Measurements from ENCODE around the gene BCAS3. TPM values are rescaled to one million over a fixed set of nuclear protein-coding genes. Genes with fewer than 3 reads are reported as not detected.

Gene BCAS3
- total RNA-seq, 1 donor from 2014 or later: 29.6 TPM

DNA sequence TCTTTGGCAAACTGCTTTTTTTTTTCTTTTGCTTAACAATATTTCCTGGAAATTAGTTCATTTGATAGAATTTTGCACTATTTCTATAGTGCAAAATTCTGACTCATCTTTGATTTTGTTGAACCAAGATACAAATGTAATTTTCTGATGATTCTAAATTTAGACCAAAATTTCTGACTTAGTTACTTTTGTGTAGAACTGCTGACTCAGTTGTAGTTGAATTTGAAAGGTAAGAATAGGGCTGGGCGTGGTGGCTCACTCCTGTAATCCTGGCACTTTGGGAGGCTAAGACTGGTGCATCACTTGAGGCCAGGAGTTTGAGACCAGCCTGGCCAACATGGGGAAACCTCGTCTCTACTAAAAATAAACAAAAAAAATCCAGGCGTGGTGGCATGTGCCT is 223.0 kb downstream of the BCAS3 start:
- Histone ChIP-seq H3K36me3 (peaks cover 12% of the 10 kb centered on the region), H3K9me3 (peaks cover 19% of the 10 kb centered on the region), H3K4me3 (no peak overlapping the region), H3K4me1 (peaks cover 6% of the 10 kb centered on the region), H3K27ac (no peak overlapping the region), H3K27me3 (ENCODE audit: low read depth) (no peaks in the 10 kb centered on the region)
- intact Hi-C loops (cut with DNase I): no loop called here
- no peak for ATAC-seq
- TF ChIP-seq, protein P1, sequence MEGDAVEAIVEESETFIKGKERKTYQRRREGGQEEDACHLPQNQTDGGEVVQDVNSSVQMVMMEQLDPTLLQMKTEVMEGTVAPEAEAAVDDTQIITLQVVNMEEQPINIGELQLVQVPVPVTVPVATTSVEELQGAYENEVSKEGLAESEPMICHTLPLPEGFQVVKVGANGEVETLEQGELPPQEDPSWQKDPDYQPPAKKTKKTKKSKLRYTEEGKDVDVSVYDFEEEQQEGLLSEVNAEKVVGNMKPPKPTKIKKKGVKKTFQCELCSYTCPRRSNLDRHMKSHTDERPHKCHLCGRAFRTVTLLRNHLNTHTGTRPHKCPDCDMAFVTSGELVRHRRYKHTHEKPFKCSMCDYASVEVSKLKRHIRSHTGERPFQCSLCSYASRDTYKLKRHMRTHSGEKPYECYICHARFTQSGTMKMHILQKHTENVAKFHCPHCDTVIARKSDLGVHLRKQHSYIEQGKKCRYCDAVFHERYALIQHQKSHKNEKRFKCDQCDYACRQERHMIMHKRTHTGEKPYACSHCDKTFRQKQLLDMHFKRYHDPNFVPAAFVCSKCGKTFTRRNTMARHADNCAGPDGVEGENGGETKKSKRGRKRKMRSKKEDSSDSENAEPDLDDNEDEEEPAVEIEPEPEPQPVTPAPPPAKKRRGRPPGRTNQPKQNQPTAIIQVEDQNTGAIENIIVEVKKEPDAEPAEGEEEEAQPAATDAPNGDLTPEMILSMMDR (IDR thresholded peaks at IDR 0.05): no peak
- no peak for DNase-seq

DNA sequence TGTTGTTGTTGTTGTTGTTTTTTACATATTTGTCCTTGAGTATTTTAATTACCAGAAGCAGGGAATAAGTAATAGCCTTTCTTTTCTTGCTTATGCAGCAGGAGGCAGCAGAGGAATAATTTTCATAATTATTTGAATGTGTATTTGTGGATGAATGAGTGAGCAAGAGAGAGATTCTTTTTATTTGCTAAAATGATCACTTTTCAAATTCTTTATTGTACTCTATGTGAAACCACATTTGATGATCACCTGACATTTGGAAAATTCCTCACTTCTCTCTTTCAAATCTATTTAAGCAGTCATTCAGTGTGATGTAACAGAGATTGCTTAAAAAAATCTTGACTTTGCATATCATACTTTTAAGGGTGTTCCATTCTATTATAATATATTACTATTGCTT is 223.6 kb downstream of the BCAS3 start:
- ATAC-seq (no peak), DNase-seq (no peak)
- peaks cover 12% of the 10 kb centered on the region for H3K36me3 ChIP-seq
- peaks cover 6% of the 10 kb centered on the region for H3K4me1 ChIP-seq
- TF ChIP-seq, protein P1 (IDR thresholded peaks at IDR 0.05): no peak
- intact Hi-C loops (cut with DNase I): no loop called here
- H3K9me3 ChIP-seq: peaks cover 17% of the 10 kb centered on the region
- no peak overlapping the region for H3K4me3 ChIP-seq
- H3K27me3 ChIP-seq (ENCODE audit: low read depth): no peaks in the 10 kb centered on the region
- H3K27ac ChIP-seq: no peak overlapping the region

DNA sequence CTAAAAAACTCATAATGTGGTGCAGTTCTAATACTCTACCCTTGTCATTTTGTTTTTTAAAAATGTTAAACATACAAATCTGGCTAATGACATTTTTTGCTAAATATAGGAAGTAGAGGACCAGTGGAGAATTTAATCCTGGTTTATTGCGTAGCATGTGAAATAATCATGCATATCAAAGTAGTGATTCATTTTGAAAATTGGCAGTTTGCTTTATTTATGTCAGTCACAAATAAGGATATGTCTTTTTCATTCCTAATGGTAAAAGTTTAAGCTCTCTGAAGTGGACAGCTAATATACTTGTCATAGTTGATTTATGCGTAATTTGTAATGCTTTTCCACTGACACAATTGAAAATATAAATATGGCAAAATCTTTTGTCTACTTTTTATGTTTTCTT is 224.2 kb downstream of the BCAS3 start:
- Histone ChIP-seq H3K4me3 (no peak overlapping the region), H3K9me3 (peaks cover 12% of the 10 kb centered on the region), H3K27me3 (ENCODE audit: low read depth) (no peaks in the 10 kb centered on the region), H3K27ac (no peak overlapping the region), H3K4me1 (peaks cover 6% of the 10 kb centered on the region), H3K36me3 (peaks cover 12% of the 10 kb centered on the region)
- ATAC-seq (no peak), DNase-seq (no peak)
- TF ChIP-seq, protein P1 (IDR thresholded peaks at IDR 0.05): no peak
- intact Hi-C loops (cut with DNase I): no loop called here

DNA sequence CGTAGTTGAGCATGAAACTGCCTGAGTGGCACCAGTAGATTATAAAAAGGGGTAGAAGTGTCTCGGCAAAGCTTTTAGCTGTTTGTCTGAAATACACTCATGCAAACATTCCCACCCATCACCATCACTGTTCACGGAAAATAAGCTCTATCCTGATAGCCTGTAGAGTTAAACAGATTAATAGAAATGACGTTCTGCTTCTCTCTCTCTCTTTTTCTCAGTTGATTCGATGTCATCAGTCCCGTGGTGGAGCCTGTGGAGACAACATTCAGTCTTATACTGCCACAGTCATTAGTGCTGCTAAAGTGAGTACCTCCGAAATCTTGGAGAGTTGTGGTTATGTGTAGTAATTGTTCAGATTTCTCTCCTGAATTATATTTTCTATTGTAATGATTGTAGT is 224.7 kb downstream of the BCAS3 start:
- no peak overlapping the region for H3K4me3 ChIP-seq
- TF ChIP-seq, protein P1 (IDR thresholded peaks at IDR 0.05): no peak
- intact Hi-C loops (cut with DNase I): no loop called here
- peaks cover 6% of the 10 kb centered on the region for H3K4me1 ChIP-seq
- peaks cover 12% of the 10 kb centered on the region for H3K36me3 ChIP-seq
- ATAC-seq (no peak), DNase-seq (no peak)
- H3K27ac ChIP-seq: peak overlapping the region; percentile 5
- peaks cover 6% of the 10 kb centered on the region for H3K9me3 ChIP-seq
- H3K27me3 ChIP-seq (ENCODE audit: low read depth): no peaks in the 10 kb centered on the region

DNA sequence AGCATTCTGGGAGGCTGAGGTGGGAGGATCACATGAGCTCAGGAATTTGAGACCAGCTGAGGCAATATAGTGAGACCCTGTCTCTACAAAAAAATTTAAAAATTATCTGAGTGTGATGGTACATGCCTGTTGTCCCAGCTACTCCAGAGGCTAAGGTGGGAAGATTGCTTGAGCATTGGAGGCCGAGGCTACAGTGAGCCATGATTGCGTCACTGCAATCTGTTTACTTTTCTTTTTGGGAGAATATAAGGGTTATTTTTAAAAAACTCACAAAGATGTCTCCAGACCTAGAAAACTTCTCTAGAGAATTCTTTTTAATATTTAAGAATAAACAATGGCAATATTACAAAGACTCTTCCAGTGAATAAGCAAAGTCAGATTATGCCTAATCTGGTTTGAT is 226.9 kb downstream of the BCAS3 start:
- Histone ChIP-seq H3K36me3 (peaks cover 12% of the 10 kb centered on the region), H3K4me3 (no peak overlapping the region), H3K27me3 (ENCODE audit: low read depth) (no peaks in the 10 kb centered on the region), H3K9me3 (no peaks in the 10 kb centered on the region), H3K27ac (no peak overlapping the region), H3K4me1 (peaks cover 6% of the 10 kb centered on the region)
- DNase-seq (no peak), ATAC-seq (no peak)
- intact Hi-C loops (cut with DNase I): no loop called here
- TF ChIP-seq, protein P1 (IDR thresholded peaks at IDR 0.05): no peak

DNA sequence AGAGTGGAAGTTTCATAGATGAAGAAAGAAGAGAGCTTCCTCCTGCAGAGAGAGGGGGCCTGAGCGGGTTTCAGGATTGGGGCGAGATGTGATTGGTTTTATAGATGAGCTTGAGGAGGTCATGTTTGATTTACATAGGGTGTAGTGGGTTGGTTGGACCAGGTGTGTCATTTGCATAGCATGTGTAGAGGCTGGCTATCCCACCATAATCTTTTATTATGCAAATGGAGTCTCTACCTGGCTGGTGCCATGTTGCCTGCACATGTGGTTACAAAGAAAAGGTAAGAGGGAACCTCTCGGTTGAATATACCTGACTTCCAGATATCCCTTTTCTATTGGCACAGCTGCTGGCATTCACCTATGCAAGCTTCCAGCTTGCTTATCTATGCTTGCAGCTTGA is 228.1 kb downstream of the BCAS3 start:
- peaks cover 12% of the 10 kb centered on the region for H3K36me3 ChIP-seq
- no peak for ATAC-seq
- intact Hi-C loops (cut with DNase I): no loop called here
- DNase-seq: no peak
- H3K4me3 ChIP-seq: no peak overlapping the region
- H3K27ac ChIP-seq: no peak overlapping the region
- peaks cover 6% of the 10 kb centered on the region for H3K4me1 ChIP-seq
- no peaks in the 10 kb centered on the region for H3K27me3 ChIP-seq (ENCODE audit: low read depth)
- H3K9me3 ChIP-seq: no peaks in the 10 kb centered on the region
- TF ChIP-seq, protein P1 (IDR thresholded peaks at IDR 0.05): no peak
